Stomach (tissue), 9 donors: ENCODE results near the gene JOSD1. TPM values are rescaled to one million over a fixed set of nuclear protein-coding genes. Genes with fewer than 3 reads are reported as not detected.

Source experiments
- DNase-seq, 2 donors: peaks; one replicate each; pipeline versions ENCODE4 v3.0.0 to v3.0.0-alpha.2; 2013 to 2019
- H3K27ac ChIP-seq, 5 donors: fragments of 200-600 bp in 4 of 5; sonication (generic) in 4 of 5; one replicate each; pipeline ENCODE4 v1.5.1; 2013 to 2019; ENCODE audit warnings: mild to moderate bottlenecking in 1 of 5, moderate library complexity in 1 of 5
- H3K27me3 ChIP-seq, 3 donors: fragments of 200-600 bp; sonication (generic); one replicate each; pipeline ENCODE4 v1.5.1; 2017 to 2019; ENCODE audit warnings: mixed run types in 1 of 3
- H3K36me3 ChIP-seq, 4 donors: fragments of 200-600 bp; sonication (generic); 1 replicate in 3 of 4; 2 replicates in 1 of 4; pipeline ENCODE4 v1.5.1; 2016 to 2019
- H3K4me1 ChIP-seq, 4 donors: fragments of 200-600 bp; sonication (generic); one replicate each; pipeline ENCODE4 v1.5.1; 2016 to 2019
- H3K4me3 ChIP-seq, 4 donors: fragments of 200-600 bp; sonication (generic) in 3 of 4; one replicate each; pipeline ENCODE4 v1.5.1; 2016 to 2019; ENCODE audit warnings: mild to moderate bottlenecking in 1 of 4
- H3K9me3 ChIP-seq, 4 donors: fragments of 200-600 bp; sonication (generic); one replicate each; pipeline ENCODE4 v1.5.1; 2016 to 2019
- EP300 ChIP-seq: sonication (generic); formaldehyde crosslinking; IDR thresholded peaks from one replicate; pipeline ENCODE4 v1.6.1; 2017; ENCODE audit warnings: antibody characterized with exemption
- POLR2A ChIP-seq, 4 donors: fragments of 450-650 bp; IDR thresholded peaks; one replicate each; pipeline ENCODE4 v1.6.1; 2016; ENCODE audit warnings: antibody characterized with exemption in 4 of 4, control low read depth in 2 of 4, mild to moderate bottlenecking in 1 of 4, moderate library complexity in 1 of 4
- POLR2AphosphoS5 ChIP-seq, 3 donors: sonication (generic); formaldehyde crosslinking; IDR thresholded peaks; one replicate each; pipeline ENCODE4 v1.6.1; 2016; ENCODE audit warnings: antibody characterized with exemption in 3 of 3
- WGBS, 5 donors: extraction: QIAGEN DNeasy Blood & Tissue Kit in 3 of 5; methylation state at CpG; one replicate each; pipeline versions ENCODE4 v1.1.5 to v1.1.7; 2013 to 2018; 5-methylcytosine and 5-hydroxymethylcytosine counted together
- intact Hi-C: fragments of 100-400 bp; cut with DNase I; formaldehyde crosslinking; loops from one replicate; pipeline ENCODE4 v1.15.1; 2023; ENCODE audit warnings: low total_unique reads
- polyA plus RNA-seq, 3 donors: library from polyadenylated mRNA; stranded (reverse); fragments of 200-250 nt; gene quantifications; one replicate each; pipeline ENCODE4 v1.2.3, GENCODE V29; 2013
- total RNA-seq, 5 donors: library from RNA; depleted of rRNA; stranded (reverse); fragments of >200 nt; gene quantifications; one replicate each; pipeline versions ENCODE4 v1.1.0 to v1.2.3, GENCODE V29; 2014 to 2016
- TF ChIP-seq, protein P1 (sequence below), 7 experiments: fragments of 450-650 bp in 4 of 7; fragments of 200-600 bp in 3 of 7; sonication (generic) in 3 of 7; IDR thresholded peaks; one replicate each; pipeline ENCODE4 v1.5.1; 2016 to 2019; ENCODE audit warnings: antibody characterized with exemption in 7 of 7, control low read depth in 2 of 7, mild to moderate bottlenecking in 1 of 7
- donor health status: healthy with polysubstance abuse.
- donor health status: Bipolar disorder and iron deficiency.
- donor health status: healthy.

Gene JOSD1
- total and polyA plus RNA-seq, 8 donors = 17.9 to 66.1 (median 35.7) TPM

DNA sequence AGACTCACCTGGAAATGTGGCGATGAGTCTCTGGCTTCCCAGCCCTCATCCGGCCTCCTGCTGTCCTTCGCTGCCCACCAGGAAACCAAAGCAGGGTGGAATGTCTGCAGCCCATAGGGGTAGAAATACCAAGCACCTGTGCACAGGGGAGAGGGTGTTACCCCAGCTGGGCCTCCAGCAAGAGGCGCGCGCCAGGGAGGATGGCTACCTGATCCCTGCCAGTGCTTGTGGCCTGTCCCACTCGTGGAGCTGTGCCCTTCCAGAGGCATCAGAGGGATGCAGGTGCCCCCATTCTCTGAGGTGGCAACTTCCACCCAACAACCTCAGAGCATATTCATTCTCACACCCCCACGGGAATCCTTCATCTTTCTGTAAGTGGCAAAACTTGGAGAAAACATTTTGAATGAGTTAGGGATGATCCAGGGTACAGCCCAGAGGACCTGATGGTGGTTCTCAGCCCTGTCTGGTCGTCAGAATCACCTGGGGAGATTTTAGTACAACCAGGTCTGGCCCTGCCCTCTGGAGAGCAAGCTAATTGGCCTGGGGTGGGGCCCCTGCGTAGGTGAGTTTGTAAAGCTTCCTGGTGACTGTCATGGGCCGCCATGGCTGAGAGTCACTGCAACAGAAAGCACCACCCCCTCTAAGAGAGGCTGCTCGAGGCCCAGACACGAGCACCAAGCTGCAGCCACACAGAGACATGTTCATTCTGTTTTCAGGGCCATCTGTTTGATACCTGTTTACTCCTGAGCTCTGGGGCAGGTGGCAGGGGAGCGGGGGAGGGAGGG lies 45.1 kb upstream of the JOSD1 start:
- Histone ChIP-seq H3K27ac (no peak overlapping the region), H3K4me3 (no peak overlapping the region), H3K9me3 (no peaks in the 10 kb centered on the region), H3K27me3 (no peaks in the 10 kb centered on the region), H3K4me1 (peaks cover 2 to 8% (median 6%) of the 10 kb centered on the region in 4 donors), H3K36me3 (peaks cover 96 to 100% (median 100%) of the 10 kb centered on the region in 4 donors)
- TF ChIP-seq POLR2A (IDR thresholded peaks at IDR 0.05) (no peak), EP300 (no peak), POLR2AphosphoS5 (IDR thresholded peaks at IDR 0.05) (no peak)
- TF ChIP-seq, protein P1, sequence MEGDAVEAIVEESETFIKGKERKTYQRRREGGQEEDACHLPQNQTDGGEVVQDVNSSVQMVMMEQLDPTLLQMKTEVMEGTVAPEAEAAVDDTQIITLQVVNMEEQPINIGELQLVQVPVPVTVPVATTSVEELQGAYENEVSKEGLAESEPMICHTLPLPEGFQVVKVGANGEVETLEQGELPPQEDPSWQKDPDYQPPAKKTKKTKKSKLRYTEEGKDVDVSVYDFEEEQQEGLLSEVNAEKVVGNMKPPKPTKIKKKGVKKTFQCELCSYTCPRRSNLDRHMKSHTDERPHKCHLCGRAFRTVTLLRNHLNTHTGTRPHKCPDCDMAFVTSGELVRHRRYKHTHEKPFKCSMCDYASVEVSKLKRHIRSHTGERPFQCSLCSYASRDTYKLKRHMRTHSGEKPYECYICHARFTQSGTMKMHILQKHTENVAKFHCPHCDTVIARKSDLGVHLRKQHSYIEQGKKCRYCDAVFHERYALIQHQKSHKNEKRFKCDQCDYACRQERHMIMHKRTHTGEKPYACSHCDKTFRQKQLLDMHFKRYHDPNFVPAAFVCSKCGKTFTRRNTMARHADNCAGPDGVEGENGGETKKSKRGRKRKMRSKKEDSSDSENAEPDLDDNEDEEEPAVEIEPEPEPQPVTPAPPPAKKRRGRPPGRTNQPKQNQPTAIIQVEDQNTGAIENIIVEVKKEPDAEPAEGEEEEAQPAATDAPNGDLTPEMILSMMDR (IDR thresholded peaks at IDR 0.05) = no peak
- WGBS, 5 donors = 86 to 95% (median 91%) methylated on average over 11 to 14 of the region's 14 CpGs
- DNase-seq = no peak
- intact Hi-C loops = no loop called here

DNA sequence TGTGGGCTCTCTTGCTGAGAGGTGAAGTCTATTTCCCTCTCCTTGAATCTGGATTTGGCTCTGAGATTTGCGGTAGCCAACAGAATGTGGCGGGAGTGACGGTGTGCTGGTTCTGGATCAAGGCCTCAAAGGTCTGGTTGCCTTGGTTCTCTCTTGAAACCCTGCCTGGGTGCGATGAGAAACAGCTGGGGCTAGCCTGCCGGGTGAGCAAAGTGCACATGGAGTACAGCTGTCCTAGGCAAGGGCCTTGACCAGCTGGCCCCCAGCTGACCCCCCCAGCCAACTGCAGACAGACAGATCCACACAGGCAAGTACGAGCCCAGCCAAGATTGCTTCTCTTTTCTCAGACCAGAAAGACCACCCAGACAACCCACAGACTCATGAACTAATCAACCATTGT lies 44.2 kb upstream of the JOSD1 start:
- H3K4me1 ChIP-seq = no peaks in the 10 kb centered on the region
- H3K27ac ChIP-seq = no peak overlapping the region
- intact Hi-C loops = no loop called here
- no peaks in the 10 kb centered on the region for H3K9me3 ChIP-seq
- WGBS, 5 donors = 73 to 92% (median 89%) methylated on average over 6 of the region's 6 CpGs
- no peak for TF ChIP-seq POLR2AphosphoS5 (IDR thresholded peaks at IDR 0.05)
- TF ChIP-seq POLR2A (IDR thresholded peaks at IDR 0.05) = no peak
- no peak for TF ChIP-seq EP300
- TF ChIP-seq, protein P1 (IDR thresholded peaks at IDR 0.05) = no peak
- H3K4me3 ChIP-seq = no peak overlapping the region
- no peak for DNase-seq
- peaks cover 96 to 100% (median 100%) of the 10 kb centered on the region in 4 donors for H3K36me3 ChIP-seq
- H3K27me3 ChIP-seq = no peaks in the 10 kb centered on the region

DNA sequence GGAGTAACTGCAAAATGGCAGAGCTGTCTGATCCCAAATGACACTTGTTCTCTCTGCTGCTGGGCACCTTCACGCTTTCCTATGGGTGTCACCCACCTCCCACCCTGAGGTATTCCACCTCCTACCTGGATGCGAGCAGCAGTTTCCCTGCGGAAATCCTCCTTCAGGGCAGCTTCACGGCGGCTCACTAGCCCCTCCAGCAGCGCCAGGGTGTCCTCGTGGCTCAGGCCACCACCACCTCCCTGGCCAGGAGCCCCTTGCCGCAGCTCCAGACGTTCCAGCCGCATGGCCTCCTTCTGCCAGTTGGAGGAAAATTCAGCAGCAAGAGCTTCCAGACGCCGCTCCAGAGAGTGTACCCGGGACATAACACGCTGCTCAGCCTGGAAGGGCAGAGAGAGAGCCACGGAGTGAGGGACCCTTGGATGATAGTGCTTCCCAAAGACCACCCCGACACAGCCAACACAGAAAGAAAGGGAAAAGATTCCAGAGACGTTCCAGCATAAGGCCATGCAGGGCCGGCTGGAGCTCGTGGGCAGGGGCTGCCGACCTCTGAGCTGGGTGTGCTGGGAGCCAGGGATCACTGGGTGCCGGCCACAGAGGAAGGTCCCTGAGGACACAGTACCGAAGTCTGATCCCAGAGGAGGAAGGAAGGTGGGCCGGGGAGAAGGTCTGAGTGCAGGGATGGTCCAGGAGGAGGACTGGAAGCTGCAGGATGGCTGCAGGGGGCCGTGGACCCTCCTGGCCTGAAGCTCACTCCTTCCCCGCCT lies 41.6 kb upstream of the JOSD1 start:
- Histone ChIP-seq H3K27me3 (no peaks in the 10 kb centered on the region), H3K9me3 (no peaks in the 10 kb centered on the region), H3K4me1 (no peaks in the 10 kb centered on the region), H3K36me3 (peaks cover 96 to 100% (median 100%) of the 10 kb centered on the region in 4 donors), H3K27ac (no peak overlapping the region), H3K4me3 (no peak overlapping the region)
- intact Hi-C loops = no loop called here
- no peak for DNase-seq
- TF ChIP-seq EP300 = no peak
- TF ChIP-seq POLR2AphosphoS5 (IDR thresholded peaks at IDR 0.05) = no peak
- TF ChIP-seq, protein P1 (IDR thresholded peaks at IDR 0.05) = no peak
- TF ChIP-seq POLR2A (IDR thresholded peaks at IDR 0.05) = no peak
- 89 to 94% (median 92%) methylated on average over 20 to 25 of the region's 25 CpGs for WGBS, 5 donors

DNA sequence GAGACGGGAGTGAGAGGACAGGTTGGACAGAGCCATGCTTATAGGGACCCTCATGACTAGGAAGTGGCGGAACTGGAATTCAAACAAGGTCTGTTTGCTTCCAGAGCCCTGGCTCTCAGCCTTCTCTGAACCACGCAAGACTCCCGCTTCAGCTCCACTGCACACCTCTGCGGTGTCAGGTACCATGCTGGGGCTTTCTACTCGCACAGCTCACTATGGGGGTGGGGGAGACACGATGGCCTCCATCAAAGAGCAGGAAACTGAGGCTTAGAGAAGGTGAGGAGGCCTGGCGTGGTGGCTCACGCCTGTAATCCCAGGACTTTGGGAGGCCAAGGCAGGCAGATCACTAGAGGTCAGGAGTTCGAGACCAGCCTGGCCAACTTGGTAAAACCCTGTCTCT lies 40.8 kb upstream of the JOSD1 start:
- H3K27ac ChIP-seq = peak overlapping the region in 1 of 5 donors; percentile 8
- H3K36me3 ChIP-seq = peaks cover 98 to 100% (median 100%) of the 10 kb centered on the region in 4 donors
- H3K4me1 ChIP-seq = peaks cover 0 to under 1% (median 0%) of the 10 kb centered on the region in 4 donors
- no peak overlapping the region for H3K4me3 ChIP-seq
- DNase-seq = no peak
- no peaks in the 10 kb centered on the region for H3K27me3 ChIP-seq
- H3K9me3 ChIP-seq = no peaks in the 10 kb centered on the region
- WGBS, 5 donors = 89 to 93% (median 92%) methylated on average over 7 to 10 of the region's 10 CpGs
- intact Hi-C loops = no loop called here
- no peak for TF ChIP-seq POLR2AphosphoS5 (IDR thresholded peaks at IDR 0.05)
- no peak for TF ChIP-seq EP300
- TF ChIP-seq POLR2A (IDR thresholded peaks at IDR 0.05) = no peak
- TF ChIP-seq, protein P1 (IDR thresholded peaks at IDR 0.05) = no peak
